Measurements from ENCODE around the gene SLC35D2. TPM values are rescaled to one million over a fixed set of nuclear protein-coding genes. Genes with fewer than 3 reads are reported as not detected.

Gene SLC35D2
- total RNA-seq, 2 experiments from 2014 or later, result 2.6 to 2.7 TPM

DNA sequence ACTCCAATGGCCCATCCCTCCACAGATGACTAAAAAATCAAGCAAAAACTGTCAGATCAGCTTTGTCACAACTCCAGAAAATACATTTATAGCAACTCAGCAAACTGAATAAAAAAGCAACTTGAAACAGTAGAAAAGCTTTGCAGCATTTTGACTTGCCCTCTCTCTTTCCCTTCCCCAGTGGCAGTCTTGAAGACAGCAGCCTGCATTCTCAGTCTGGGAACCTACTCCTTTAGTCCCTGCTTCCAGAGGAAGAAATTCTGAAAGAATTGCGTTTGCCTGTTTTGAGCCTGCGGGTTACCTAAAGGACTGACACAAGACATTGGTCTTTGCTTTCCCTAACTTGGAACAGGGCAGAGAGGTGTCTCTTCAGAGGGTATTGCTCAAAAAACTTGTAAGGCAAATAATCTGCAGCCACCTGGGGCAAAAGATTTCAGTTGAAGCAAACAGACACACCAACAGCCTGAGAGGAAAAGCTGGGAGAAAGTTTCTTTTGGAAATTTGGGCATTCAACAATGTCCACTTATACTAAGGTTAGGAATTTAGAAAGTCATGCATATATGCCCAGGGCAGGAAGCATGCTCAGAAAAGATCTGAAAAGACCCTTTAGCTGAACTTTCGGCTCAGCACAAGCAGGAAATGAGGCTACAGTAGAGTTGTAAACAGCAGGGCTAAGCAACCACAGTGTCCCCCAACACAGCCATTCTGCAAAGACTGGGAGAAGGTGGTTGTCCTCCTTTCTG lies 15.2 kb upstream of the SLC35D2 start:
- ChIA-PET POLR2A (interaction anchor here (0.7 kb wide), 1 partner anchor 11 kb away, joined by 3 read pairs; no protein-coding TSS in a partner anchor), CTCF (interaction anchor here (0.6 to 1.4 kb wide), 2 partner anchors 14 to 293 kb away, joined by 4 read pairs; no protein-coding TSS in a partner anchor)
- Mint-ChIP-seq H3K27me3 (no peaks in the 10 kb centered on the region), H3K27ac (no peak overlapping the region), H3K4me3 (no peak overlapping the region), H3K4me1 (peaks cover 28% of the 10 kb centered on the region), H3K9me3 (ENCODE audit: low read depth) (peaks cover 4% of the 10 kb centered on the region), H3K36me3 (ENCODE audit: low read depth) (peaks cover 42% of the 10 kb centered on the region)
- intact Hi-C loops (cut with DNase I, micrococcal nuclease), result no loop called here
- ATAC-seq, result peak; percentile 19
- DNase-seq, result no peak

- Mint-ChIP-seq H3K27ac (no peak overlapping the region), H3K4me3 (no peak overlapping the region), H3K27me3 (no peaks in the 10 kb centered on the region), H3K36me3 (ENCODE audit: low read depth) (peaks cover 54% of the 10 kb centered on the region), H3K4me1 (peaks cover 26% of the 10 kb centered on the region), H3K9me3 (ENCODE audit: low read depth) (peaks cover 4% of the 10 kb centered on the region)
- DNase-seq (no peak), ATAC-seq (no peak)
- intact Hi-C loops (cut with DNase I, micrococcal nuclease), result no loop called here
- CTCF ChIA-PET, result no interaction called here
- POLR2A ChIA-PET, result no interaction called here
These were observed 12.5 kb upstream of the SLC35D2 start for GRCh38 chr9:96395964-96396363.

- Mint-ChIP-seq H3K4me1 (peaks cover 17% of the 10 kb centered on the region), H3K9me3 (ENCODE audit: low read depth) (no peaks in the 10 kb centered on the region), H3K27ac (no peak overlapping the region), H3K4me3 (no peak overlapping the region), H3K36me3 (ENCODE audit: low read depth) (peaks cover 53% of the 10 kb centered on the region), H3K27me3 (no peaks in the 10 kb centered on the region)
- ChIA-PET CTCF (interaction anchor here (0.6 to 1.3 kb wide), 4 partner anchors 10 to 69 kb away, joined by 3 to 5 read pairs (median 4); no protein-coding TSS in a partner anchor), POLR2A (no interaction called here)
- ATAC-seq (no peak), DNase-seq (no peak)
- intact Hi-C loops (cut with DNase I, micrococcal nuclease), result no loop called here
These were observed 11.5 kb upstream of the SLC35D2 start for GRCh38 chr9:96394832-96395496.

GRCh38 chr9:96392263-96392662 lies 8.8 kb upstream of the SLC35D2 start:
- Mint-ChIP-seq H3K4me1 (no peaks in the 10 kb centered on the region), H3K36me3 (ENCODE audit: low read depth) (peaks cover 50% of the 10 kb centered on the region), H3K9me3 (ENCODE audit: low read depth) (no peaks in the 10 kb centered on the region), H3K27ac (no peak overlapping the region), H3K4me3 (no peak overlapping the region), H3K27me3 (no peaks in the 10 kb centered on the region)
- ATAC-seq (no peak), DNase-seq (no peak)
- CTCF ChIA-PET, result no interaction called here
- intact Hi-C loops (cut with DNase I, micrococcal nuclease), result no loop called here
- POLR2A ChIA-PET, result no interaction called here

GRCh38 chr9:96391021-96391765 lies 7.7 kb upstream of the SLC35D2 start:
- Mint-ChIP-seq H3K36me3 (ENCODE audit: low read depth) (peaks cover 55% of the 10 kb centered on the region), H3K4me1 (no peaks in the 10 kb centered on the region), H3K27me3 (no peaks in the 10 kb centered on the region), H3K27ac (no peak overlapping the region), H3K9me3 (ENCODE audit: low read depth) (no peaks in the 10 kb centered on the region), H3K4me3 (no peak overlapping the region)
- DNase-seq, result no peak
- POLR2A ChIA-PET, result no interaction called here
- CTCF ChIA-PET, result interaction anchor here (0.8 kb wide), 1 partner anchor 197 kb away, joined by 4 read pairs; no protein-coding TSS in a partner anchor
- ATAC-seq, result no peak
- intact Hi-C loops (cut with DNase I, micrococcal nuclease), result no loop called here

GRCh38 chr9:96388144-96388543 lies 4.6 kb upstream of the SLC35D2 start:
- Mint-ChIP-seq H3K4me1 (peaks cover 7% of the 10 kb centered on the region), H3K9me3 (ENCODE audit: low read depth) (no peaks in the 10 kb centered on the region), H3K27me3 (no peaks in the 10 kb centered on the region), H3K36me3 (ENCODE audit: low read depth) (peaks cover 51% of the 10 kb centered on the region), H3K4me3 (no peak overlapping the region), H3K27ac (no peak overlapping the region)
- ChIA-PET POLR2A (no interaction called here), CTCF (no interaction called here)
- intact Hi-C loops (cut with DNase I, micrococcal nuclease), result no loop called here
- no peak for ATAC-seq
- no peak for DNase-seq

DNA sequence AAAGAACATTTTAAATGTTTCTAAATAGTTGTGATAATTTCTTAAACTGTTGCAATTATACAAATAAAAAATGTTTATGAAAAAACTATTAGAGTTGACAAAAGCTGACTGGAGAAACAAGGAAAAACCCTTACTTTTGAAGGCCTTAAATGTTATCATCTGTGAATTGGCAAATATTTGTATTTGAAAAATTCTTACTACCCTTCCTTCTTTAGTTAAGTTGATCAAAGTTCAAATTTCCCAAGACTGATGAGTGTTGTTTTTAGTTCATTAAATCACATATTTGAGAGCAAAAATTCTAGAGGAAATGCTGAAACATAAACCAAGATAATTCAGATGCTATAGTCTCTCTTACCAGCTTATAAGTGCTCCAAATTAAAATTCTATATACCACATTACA lies 2.6 kb upstream of the SLC35D2 start:
- ChIA-PET POLR2A (no interaction called here), CTCF (interaction anchor here (0.6 to 1.0 kb wide), 2 partner anchors 12 to 141 kb away, joined by 3 read pairs; no protein-coding TSS in a partner anchor)
- H3K27me3 Mint-ChIP-seq, result no peaks in the 10 kb centered on the region
- H3K4me3 Mint-ChIP-seq, result no peak overlapping the region
- DNase-seq (no peak), ATAC-seq (no peak)
- H3K4me1 Mint-ChIP-seq, result peaks cover 20% of the 10 kb centered on the region
- peaks cover 36% of the 10 kb centered on the region for H3K36me3 Mint-ChIP-seq (ENCODE audit: low read depth)
- no peaks in the 10 kb centered on the region for H3K9me3 Mint-ChIP-seq (ENCODE audit: low read depth)
- no peak overlapping the region for H3K27ac Mint-ChIP-seq
- intact Hi-C loops (cut with DNase I, micrococcal nuclease), result no loop called here

- Mint-ChIP-seq H3K9me3 (ENCODE audit: low read depth) (no peaks in the 10 kb centered on the region), H3K27ac (no peak overlapping the region), H3K36me3 (ENCODE audit: low read depth) (peaks cover 18% of the 10 kb centered on the region), H3K4me1 (peaks cover 23% of the 10 kb centered on the region), H3K27me3 (no peaks in the 10 kb centered on the region), H3K4me3 (peak overlapping the region; percentile 64)
- CTCF ChIA-PET, result interaction anchor here (0.8 kb wide), 1 partner anchor 116 kb away, joined by 3 read pairs; no protein-coding TSS in a partner anchor
- POLR2A ChIA-PET, result interaction anchor here (0.7 kb wide), 1 partner anchor 573 kb away, joined by 3 read pairs; no protein-coding TSS in a partner anchor
- DNase-seq, result no peak
- intact Hi-C loops (cut with DNase I, micrococcal nuclease), result no loop called here
- no peak for ATAC-seq
These were observed 709 bp downstream of the SLC35D2 start for GRCh38 chr9:96382839-96383164.

GRCh38 chr9:96382175-96382574 lies 1.3 kb downstream of the SLC35D2 start:
- intact Hi-C loops (cut with DNase I, micrococcal nuclease), result no loop called here
- Mint-ChIP-seq H3K4me3 (no peak overlapping the region), H3K36me3 (ENCODE audit: low read depth) (peaks cover 18% of the 10 kb centered on the region), H3K9me3 (ENCODE audit: low read depth) (no peaks in the 10 kb centered on the region), H3K27me3 (no peaks in the 10 kb centered on the region), H3K4me1 (peaks cover 23% of the 10 kb centered on the region), H3K27ac (no peak overlapping the region)
- POLR2A ChIA-PET, result interaction anchor here (0.7 kb wide), 1 partner anchor 572 kb away, joined by 3 read pairs; no protein-coding TSS in a partner anchor
- ATAC-seq (peak; percentile 40), DNase-seq (peak; percentile 36)
- CTCF ChIA-PET, result interaction anchor here (0.6 kb wide), 1 partner anchor 1893 kb away, joined by 3 read pairs; no protein-coding TSS in a partner anchor

- intact Hi-C loops (cut with DNase I, micrococcal nuclease), result no loop called here
- Mint-ChIP-seq H3K4me3 (no peak overlapping the region), H3K36me3 (ENCODE audit: low read depth) (peaks cover 17% of the 10 kb centered on the region), H3K4me1 (peaks cover 23% of the 10 kb centered on the region), H3K27me3 (no peaks in the 10 kb centered on the region), H3K27ac (no peak overlapping the region), H3K9me3 (ENCODE audit: low read depth) (no peaks in the 10 kb centered on the region)
- ChIA-PET POLR2A (no interaction called here), CTCF (interaction anchor here (0.6 kb wide), 1 partner anchor 1893 kb away, joined by 3 read pairs; no protein-coding TSS in a partner anchor)
- ATAC-seq (no peak), DNase-seq (no peak)
These were observed 1.8 kb downstream of the SLC35D2 start for GRCh38 chr9:96381696-96382095.

GRCh38 chr9:96381125-96381524 lies 2.4 kb downstream of the SLC35D2 start:
- H3K27me3 Mint-ChIP-seq, result no peaks in the 10 kb centered on the region
- intact Hi-C loops (cut with DNase I, micrococcal nuclease), result no loop called here
- ChIA-PET POLR2A (no interaction called here), CTCF (no interaction called here)
- no peak overlapping the region for H3K4me3 Mint-ChIP-seq
- no peak overlapping the region for H3K27ac Mint-ChIP-seq
- H3K4me1 Mint-ChIP-seq, result peaks cover 23% of the 10 kb centered on the region
- ATAC-seq, result no peak
- no peaks in the 10 kb centered on the region for H3K9me3 Mint-ChIP-seq (ENCODE audit: low read depth)
- no peak for DNase-seq
- peaks cover 14% of the 10 kb centered on the region for H3K36me3 Mint-ChIP-seq (ENCODE audit: low read depth)

All from activated CD4-positive, alpha-beta T cell treated with anti-CD3 and anti-CD28 coated beads for 36 hours (primary cell).